ENCODE results near the gene B9D2. TPM values are rescaled to one million over a fixed set of nuclear protein-coding genes. Genes with fewer than 3 reads are reported as not detected.

The B9D2 gene
- total RNA-seq, 2 donors from 2014 or later = 0.52 to 5.3 TPM

GRCh38 chr19:41339936-41340335, 24.0 kb downstream of the B9D2 start:
- Histone ChIP-seq H3K36me3 (replicated peaks in 1 of 2; ENCODE audit: insufficient read depth in 1 of 2, low read depth in 2 of 2) (no peaks in the 10 kb centered on the region), H3K27ac (no peak overlapping the region), H3K27me3 (no peaks in the 10 kb centered on the region), H3K9me3 (no peaks in the 10 kb centered on the region), H3K4me3 (no peak overlapping the region), H3K4me1 (peaks cover 3% of the 10 kb centered on the region)
- no peak for TF ChIP-seq POLR2A (IDR thresholded peaks at IDR 0.05)
- TF ChIP-seq, protein P1, sequence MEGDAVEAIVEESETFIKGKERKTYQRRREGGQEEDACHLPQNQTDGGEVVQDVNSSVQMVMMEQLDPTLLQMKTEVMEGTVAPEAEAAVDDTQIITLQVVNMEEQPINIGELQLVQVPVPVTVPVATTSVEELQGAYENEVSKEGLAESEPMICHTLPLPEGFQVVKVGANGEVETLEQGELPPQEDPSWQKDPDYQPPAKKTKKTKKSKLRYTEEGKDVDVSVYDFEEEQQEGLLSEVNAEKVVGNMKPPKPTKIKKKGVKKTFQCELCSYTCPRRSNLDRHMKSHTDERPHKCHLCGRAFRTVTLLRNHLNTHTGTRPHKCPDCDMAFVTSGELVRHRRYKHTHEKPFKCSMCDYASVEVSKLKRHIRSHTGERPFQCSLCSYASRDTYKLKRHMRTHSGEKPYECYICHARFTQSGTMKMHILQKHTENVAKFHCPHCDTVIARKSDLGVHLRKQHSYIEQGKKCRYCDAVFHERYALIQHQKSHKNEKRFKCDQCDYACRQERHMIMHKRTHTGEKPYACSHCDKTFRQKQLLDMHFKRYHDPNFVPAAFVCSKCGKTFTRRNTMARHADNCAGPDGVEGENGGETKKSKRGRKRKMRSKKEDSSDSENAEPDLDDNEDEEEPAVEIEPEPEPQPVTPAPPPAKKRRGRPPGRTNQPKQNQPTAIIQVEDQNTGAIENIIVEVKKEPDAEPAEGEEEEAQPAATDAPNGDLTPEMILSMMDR (IDR thresholded peaks at IDR 0.05) = no peak
- 90 to 94% methylated on average over 5 of the region's 5 CpGs for WGBS, 2 donors
- no peak for ATAC-seq
- DNase-seq = no peak
- intact Hi-C loops (cut with DNase I) = no loop called here

- ATAC-seq = no peak
- Histone ChIP-seq H3K27ac (no peak overlapping the region), H3K4me3 (no peak overlapping the region), H3K4me1 (no peaks in the 10 kb centered on the region), H3K9me3 (no peaks in the 10 kb centered on the region), H3K27me3 (no peaks in the 10 kb centered on the region), H3K36me3 (replicated peaks in 1 of 2; ENCODE audit: insufficient read depth in 1 of 2, low read depth in 2 of 2) (no peaks in the 10 kb centered on the region)
- no peak for DNase-seq
- 80 to 81% methylated on average over 7 to 10 of the region's 10 CpGs for WGBS, 2 donors
- intact Hi-C loops (cut with DNase I) = no loop called here
- no peak for TF ChIP-seq POLR2A (IDR thresholded peaks at IDR 0.05)
- TF ChIP-seq, protein P1 (IDR thresholded peaks at IDR 0.05) = no peak
Observed at GRCh38 chr19:41335467-41335866, 28.5 kb downstream of the B9D2 start.

GRCh38 chr19:41334793-41335192, 29.2 kb downstream of the B9D2 start:
- peak overlapping the region in 1 of 4 donors; percentile 54 for H3K27ac ChIP-seq
- H3K36me3 ChIP-seq (replicated peaks in 1 of 2; ENCODE audit: insufficient read depth in 1 of 2, low read depth in 2 of 2) = no peaks in the 10 kb centered on the region
- no peaks in the 10 kb centered on the region for H3K4me1 ChIP-seq
- H3K9me3 ChIP-seq = no peaks in the 10 kb centered on the region
- H3K4me3 ChIP-seq = no peak overlapping the region
- no peak for DNase-seq
- WGBS, 2 donors = 56 to 80% methylated on average over 5 of the region's 5 CpGs
- TF ChIP-seq, protein P1 (IDR thresholded peaks at IDR 0.05) = no peak
- no peak for TF ChIP-seq POLR2A (IDR thresholded peaks at IDR 0.05)
- no peak for ATAC-seq
- no peaks in the 10 kb centered on the region for H3K27me3 ChIP-seq
- intact Hi-C loops (cut with DNase I) = no loop called here

GRCh38 chr19:41332468-41332867, 31.5 kb downstream of the B9D2 start:
- intact Hi-C loops (cut with DNase I) = no loop called here

GRCh38 chr19:41332000-41332399, 31.9 kb downstream of the B9D2 start:
- H3K4me1 ChIP-seq = peaks cover 14% of the 10 kb centered on the region
- ATAC-seq (no peak), DNase-seq (no peak)
- H3K4me3 ChIP-seq = no peak overlapping the region
- no peaks in the 10 kb centered on the region for H3K9me3 ChIP-seq
- H3K27me3 ChIP-seq = no peaks in the 10 kb centered on the region
- TF ChIP-seq POLR2A (IDR thresholded peaks at IDR 0.05) = no peak
- TF ChIP-seq, protein P1 (IDR thresholded peaks at IDR 0.05) = no peak
- no peaks in the 10 kb centered on the region for H3K36me3 ChIP-seq (replicated peaks in 1 of 2; ENCODE audit: insufficient read depth in 1 of 2, low read depth in 2 of 2)
- no peak overlapping the region for H3K27ac ChIP-seq
- intact Hi-C loops (cut with DNase I) = no loop called here
- WGBS, 2 donors = 86 to 88% methylated on average over 14 to 16 of the region's 16 CpGs

More at GRCh38 chr19:41332468-41332867, 31.5 kb downstream of the B9D2 start:
- DNase-seq = no peak
- Histone ChIP-seq H3K9me3 (no peaks in the 10 kb centered on the region), H3K36me3 (replicated peaks in 1 of 2; ENCODE audit: insufficient read depth in 1 of 2, low read depth in 2 of 2) (no peaks in the 10 kb centered on the region), H3K27me3 (no peaks in the 10 kb centered on the region), H3K27ac (no peak overlapping the region), H3K4me1 (peaks cover 10% of the 10 kb centered on the region), H3K4me3 (no peak overlapping the region)
- WGBS, 2 donors = 81 to 84% methylated on average over 5 of the region's 5 CpGs
- no peak for TF ChIP-seq POLR2A (IDR thresholded peaks at IDR 0.05)
- TF ChIP-seq, protein P1 (IDR thresholded peaks at IDR 0.05) = no peak
- ATAC-seq = no peak
